ENCODE measurements around the gene MORC2.

The MORC2 gene

DNA sequence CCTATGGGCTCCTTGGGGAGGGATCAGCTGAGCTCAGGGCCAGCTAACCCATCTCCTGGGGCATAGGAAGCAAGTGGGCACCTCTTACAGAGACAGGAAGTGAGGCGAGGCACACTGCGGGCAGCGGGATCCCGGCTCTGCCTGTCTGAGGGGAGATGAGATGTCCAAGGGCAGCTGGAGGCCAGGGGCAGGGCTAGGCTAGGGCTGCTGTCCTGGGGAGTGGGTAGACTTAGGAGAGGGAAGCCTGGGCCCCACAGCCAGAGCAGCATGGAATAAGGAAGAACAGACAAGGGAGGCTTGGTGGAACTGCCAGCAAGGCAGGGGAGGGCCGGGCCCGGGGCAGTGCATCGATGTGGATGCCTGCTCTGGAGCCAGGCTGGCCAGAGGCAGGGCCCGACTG, 76.3 kb downstream of the MORC2 start:
- TF ChIP-seq, protein P1, sequence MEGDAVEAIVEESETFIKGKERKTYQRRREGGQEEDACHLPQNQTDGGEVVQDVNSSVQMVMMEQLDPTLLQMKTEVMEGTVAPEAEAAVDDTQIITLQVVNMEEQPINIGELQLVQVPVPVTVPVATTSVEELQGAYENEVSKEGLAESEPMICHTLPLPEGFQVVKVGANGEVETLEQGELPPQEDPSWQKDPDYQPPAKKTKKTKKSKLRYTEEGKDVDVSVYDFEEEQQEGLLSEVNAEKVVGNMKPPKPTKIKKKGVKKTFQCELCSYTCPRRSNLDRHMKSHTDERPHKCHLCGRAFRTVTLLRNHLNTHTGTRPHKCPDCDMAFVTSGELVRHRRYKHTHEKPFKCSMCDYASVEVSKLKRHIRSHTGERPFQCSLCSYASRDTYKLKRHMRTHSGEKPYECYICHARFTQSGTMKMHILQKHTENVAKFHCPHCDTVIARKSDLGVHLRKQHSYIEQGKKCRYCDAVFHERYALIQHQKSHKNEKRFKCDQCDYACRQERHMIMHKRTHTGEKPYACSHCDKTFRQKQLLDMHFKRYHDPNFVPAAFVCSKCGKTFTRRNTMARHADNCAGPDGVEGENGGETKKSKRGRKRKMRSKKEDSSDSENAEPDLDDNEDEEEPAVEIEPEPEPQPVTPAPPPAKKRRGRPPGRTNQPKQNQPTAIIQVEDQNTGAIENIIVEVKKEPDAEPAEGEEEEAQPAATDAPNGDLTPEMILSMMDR (IDR thresholded peaks at IDR 0.05; ENCODE audit: control insufficient read depth, insufficient read depth, low read depth, low read length, missing control alignments), result no peak
- DNase-seq (ENCODE audit: low read depth), result no peak
- no peak overlapping the region for H3K4me3 ChIP-seq (ENCODE audit: control insufficient read depth, low read depth, low read length)

DNA sequence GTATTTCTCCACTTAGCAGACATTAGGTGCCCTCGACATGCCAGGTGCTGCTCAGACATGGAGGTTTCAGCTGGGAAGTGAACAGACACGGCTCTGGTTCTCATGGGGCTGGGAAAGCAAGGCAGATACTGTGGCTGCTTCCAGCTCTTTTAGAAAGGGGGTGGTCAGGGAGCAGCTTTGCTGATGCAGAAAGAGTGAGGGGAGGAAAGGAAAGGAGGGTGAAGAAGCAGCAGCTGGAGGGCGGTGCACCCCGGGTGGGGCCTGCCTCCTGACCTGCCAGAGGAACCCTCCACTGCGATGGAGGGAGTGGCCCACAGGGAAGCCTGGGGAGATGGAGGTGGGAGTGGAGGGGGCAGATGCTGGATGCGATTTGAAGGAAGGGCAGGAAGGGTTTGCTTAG, 76.8 kb downstream of the MORC2 start:
- TF ChIP-seq, protein P1 (IDR thresholded peaks at IDR 0.05; ENCODE audit: control insufficient read depth, insufficient read depth, low read depth, low read length, missing control alignments), result no peak
- no peak overlapping the region for H3K4me3 ChIP-seq (ENCODE audit: control insufficient read depth, low read depth, low read length)
- DNase-seq (ENCODE audit: low read depth), result no peak

DNA sequence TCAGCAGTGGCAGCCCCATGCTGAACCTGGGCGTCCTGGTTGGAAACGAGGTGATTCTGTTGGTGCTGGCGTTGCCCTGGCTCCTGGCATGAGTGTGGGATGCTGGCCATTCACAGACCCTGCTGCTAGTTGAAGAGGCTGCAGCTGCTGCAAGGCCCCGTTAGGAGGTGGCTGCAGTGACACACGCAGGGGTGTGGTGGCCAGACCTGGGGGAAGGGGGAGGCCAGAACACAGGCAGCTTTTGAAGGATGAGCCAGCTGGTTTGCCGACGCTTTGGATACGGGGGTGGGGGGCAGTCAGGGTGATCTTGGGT, 77.2 kb downstream of the MORC2 start:
- DNase-seq (ENCODE audit: low read depth), result no peak
- no peak overlapping the region for H3K4me3 ChIP-seq (ENCODE audit: control insufficient read depth, low read depth, low read length)
- TF ChIP-seq, protein P1 (IDR thresholded peaks at IDR 0.05; ENCODE audit: control insufficient read depth, insufficient read depth, low read depth, low read length, missing control alignments), result no peak

DNA sequence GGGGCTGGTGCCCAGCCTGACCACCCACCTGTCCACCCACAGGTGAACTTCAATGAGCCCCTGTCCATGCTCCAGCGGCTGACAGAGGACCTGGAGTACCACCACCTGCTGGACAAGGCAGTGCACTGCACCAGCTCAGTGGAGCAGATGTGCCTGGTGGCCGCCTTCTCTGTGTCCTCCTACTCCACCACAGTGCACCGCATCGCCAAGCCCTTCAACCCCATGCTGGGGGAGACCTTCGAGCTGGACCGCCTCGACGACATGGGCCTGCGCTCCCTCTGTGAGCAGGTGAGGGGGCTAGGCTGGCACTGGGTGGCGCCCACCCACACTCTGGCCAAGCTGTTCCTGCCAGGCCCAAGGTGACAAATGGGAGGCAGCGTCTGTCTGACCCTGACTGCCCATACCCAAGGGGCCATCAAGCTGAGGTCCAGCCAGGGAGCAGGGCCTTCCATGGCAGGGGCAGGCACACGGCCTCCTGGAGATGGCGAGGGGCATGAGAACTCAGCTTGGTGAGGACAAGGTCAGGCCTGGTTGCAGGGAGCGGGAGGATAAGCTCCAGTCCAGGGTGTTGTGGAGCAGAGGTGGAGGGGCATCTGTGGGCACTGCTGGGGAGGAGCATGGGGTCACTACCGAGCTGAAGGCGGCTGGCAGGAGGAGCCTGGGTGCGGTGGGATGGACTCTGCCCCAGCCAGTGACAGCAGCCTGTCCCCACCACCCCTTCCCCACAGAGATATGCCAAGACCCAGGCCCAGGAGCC, 77.7 kb downstream of the MORC2 start:
- TF ChIP-seq, protein P1 (IDR thresholded peaks at IDR 0.05; ENCODE audit: control insufficient read depth, insufficient read depth, low read depth, low read length, missing control alignments), result peak; percentile 86
- no peak overlapping the region for H3K4me3 ChIP-seq (ENCODE audit: control insufficient read depth, low read depth, low read length)
- no peak for DNase-seq (ENCODE audit: low read depth)

DNA sequence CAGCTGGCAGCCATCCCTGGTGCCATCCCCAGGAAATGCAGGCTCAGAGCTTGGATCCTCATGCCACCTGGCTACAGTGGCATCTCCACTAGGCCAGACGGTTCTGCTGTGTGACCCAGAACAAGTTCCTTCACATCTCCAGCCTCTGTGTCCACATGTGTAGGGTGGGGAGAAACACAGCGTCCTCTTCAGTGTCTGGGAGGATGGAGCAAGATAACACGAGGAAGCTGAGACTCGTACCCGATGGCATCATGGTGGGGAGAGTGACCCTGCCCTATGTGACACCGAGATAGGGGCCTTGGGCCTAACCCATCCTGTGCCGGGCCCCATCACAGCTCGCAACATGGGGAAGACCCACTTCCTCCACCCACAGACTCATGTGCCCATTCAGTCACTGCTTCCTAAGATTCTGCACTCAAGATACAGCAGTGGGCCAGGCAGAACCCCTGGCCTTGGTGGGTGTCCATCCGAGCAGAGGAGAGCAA, 78.5 kb downstream of the MORC2 start:
- TF ChIP-seq, protein P1 (IDR thresholded peaks at IDR 0.05; ENCODE audit: control insufficient read depth, insufficient read depth, low read depth, low read length, missing control alignments), result no peak
- DNase-seq (ENCODE audit: low read depth), result no peak
- H3K4me3 ChIP-seq (ENCODE audit: control insufficient read depth, low read depth, low read length), result no peak overlapping the region

DNA sequence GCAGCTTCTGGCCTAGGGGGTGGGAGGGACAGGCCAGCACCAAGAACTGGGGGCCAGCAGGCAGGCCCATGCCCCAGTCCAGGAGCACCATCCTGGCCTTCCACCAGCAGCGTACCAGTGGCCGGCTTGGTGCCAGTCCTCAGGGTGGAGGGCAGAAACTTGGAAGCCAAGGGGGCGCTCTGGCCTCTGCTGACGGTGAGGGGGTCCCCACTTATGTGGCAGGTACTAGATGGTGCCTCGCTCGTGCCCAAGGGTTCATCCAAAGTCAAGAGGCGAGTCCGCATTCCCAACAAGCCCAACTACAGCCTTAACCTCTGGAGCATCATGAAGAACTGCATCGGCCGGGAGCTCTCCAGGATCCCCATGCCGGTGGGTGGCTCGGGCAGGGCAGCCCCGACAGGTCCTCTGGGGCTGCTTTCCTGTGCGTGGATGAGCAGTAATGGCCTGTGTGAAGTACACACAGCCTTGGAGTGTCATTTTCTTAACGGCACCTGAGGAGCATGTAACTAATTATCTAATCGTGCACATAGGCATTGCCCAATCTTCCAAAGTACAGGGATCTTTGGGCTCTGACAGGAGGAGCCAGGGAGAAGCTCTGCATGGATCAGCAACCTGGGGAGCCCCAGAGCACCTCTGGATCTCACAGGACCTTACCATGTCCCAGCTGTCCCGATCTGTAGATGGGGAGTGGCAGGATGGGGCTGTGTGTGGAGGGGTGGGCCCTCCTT, 79.1 kb downstream of the MORC2 start:
- TF ChIP-seq, protein P1 (IDR thresholded peaks at IDR 0.05; ENCODE audit: control insufficient read depth, insufficient read depth, low read depth, low read length, missing control alignments), result no peak
- no peak for DNase-seq (ENCODE audit: low read depth)
- H3K4me3 ChIP-seq (ENCODE audit: control insufficient read depth, low read depth, low read length), result no peak overlapping the region
